Endometrium (tissue), 2 donors: ENCODE measurements around the gene LCN1.

Source experiments
- FAIRE-seq: peaks from 2 replicates; lab custom pipeline; 2012; peaks lifted over from hg19 to GRCh38; lab: Jason Lieb, UNC
- donor health status: control.
- donor health status: control.

The LCN1 gene

DNA sequence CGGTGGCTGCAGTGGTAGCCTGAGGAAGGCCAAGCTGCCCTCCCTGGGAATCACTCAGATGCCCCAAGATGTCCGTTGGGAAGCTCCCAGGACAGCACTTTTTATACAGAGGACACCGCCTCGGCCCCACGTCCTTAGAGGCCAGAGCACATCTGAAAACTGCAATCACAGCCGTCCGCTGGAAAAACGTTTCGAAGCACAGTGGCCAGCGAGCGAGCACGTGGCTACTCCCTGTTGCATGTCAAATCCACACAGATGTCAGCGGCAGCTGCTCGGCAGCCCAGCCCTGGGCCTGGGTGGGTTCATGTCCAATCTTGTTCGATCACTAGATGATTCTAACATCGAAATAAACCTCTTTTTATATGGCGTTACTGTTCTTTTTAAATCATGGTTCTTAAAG, 32.7 kb upstream of the LCN1 start:
- FAIRE-seq, result no peak

DNA sequence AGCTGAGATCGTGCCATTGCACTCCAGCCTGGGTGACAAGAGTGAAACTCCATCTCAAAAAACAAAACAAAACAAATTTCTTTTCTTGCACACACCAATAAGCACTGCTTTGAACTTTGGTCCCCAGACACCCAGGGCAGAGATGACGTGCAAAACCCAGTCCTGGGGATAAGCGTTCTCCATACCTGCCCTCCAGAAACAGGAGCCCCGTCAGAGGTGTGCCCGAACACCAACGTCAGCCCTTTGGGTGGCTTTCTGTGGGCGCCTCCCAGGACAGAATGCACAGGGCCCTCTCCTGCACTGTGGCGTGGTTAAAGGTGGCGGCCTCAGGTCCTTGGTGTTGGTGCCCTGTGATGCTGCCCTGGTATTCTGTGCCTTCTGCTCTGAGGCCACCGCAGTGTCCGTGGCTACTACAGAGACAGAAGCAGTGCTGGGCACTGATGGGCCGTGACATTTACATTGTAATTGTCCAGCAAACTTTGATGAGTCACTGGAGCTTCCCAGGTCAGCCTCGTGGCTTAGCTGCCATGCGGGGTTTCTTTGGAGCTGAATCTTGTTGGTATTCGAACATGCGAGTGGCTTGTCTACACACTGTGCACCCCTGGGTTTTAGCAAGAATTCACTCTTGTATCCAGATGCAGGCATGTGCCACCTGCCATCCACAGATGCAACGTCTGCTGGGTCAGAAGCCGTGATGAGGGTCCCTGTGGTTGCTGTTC, 31.9 kb upstream of the LCN1 start:
- FAIRE-seq, result no peak

DNA sequence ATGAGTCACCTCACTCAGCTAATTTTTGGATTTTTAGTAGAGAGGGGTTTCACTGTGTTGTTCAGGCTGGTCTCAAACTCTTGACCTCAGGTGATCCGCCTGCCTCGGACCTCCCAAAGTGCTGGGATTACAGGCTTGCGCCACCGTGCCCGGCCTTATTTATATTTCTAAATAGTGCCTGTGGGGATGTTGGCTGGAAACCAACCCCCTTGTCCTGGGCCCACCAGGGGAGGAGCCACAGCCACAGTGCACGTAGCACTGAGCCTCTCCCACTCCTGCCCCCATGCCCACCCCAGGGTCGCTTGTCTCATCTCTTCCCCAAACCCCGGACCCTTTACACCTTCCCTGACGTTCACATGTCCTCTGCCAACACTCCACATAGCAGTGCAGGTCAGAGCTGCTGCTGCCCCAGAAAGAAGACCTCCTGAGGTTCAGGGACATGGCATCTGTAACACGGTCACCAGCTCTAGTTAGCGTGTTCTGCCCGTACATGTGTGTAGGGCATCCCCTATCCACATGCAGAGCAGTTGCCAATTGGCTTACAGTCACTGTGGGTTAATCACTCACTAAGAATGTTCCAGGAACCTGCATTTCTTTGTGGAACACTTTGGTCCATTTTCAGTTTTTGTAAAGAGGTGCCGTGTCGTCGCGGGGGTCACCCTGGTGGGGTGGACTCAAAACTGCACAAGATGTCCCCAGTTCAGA, 30.9 kb upstream of the LCN1 start:
- no peak for FAIRE-seq

DNA sequence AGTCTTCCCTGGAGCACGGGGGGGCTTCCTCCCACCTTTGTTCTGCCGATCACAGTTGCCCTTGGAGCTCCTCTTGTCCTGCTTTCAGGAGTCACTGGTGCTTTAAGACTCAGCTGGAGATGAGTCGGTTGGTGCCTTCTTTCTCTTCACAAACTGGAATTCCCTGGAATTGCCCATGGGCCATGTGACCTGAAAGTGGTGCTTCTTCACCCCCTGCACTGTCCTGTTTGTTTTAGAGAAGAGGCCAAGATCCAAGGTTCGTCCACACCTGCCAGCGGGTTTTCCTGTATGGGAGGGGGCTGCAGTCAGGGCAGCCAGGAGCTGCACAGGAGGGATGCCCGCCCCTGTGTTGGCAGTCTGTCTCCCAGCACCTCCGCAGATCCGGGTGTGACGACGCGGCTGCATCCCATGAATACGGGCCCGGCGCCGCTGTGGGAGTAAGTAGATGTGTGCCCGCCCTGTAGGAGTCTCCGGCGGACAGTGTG, 30.2 kb upstream of the LCN1 start:
- no peak for FAIRE-seq

DNA sequence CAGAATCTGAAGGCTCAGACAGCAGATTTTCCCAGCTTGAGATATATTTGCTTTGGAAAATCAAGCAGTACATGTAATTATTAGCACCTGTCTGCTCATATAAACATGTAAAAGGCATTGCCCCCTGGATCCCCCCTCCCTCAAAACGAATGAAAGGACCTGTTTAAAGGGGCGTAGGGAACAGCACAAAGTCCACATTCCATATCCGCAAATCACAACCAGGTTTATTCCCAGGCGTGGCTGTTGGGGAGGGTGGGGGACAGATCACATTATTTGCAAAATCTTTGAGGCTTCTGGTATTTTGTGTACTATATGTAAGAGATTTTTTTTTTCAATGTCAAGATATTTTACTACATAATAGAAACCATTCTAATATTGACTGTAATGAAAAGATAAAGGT, 29.5 kb upstream of the LCN1 start:
- no peak for FAIRE-seq

- no peak for FAIRE-seq
These were observed 28.2 kb upstream of the LCN1 start for GRCh38 chr9:135492886-135493669.

- no peak for FAIRE-seq
These were observed 26.3 kb upstream of the LCN1 start for GRCh38 chr9:135494791-135495559.

GRCh38 chr9:135498381-135499126, 22.7 kb upstream of the LCN1 start:
- FAIRE-seq, result no peak

DNA sequence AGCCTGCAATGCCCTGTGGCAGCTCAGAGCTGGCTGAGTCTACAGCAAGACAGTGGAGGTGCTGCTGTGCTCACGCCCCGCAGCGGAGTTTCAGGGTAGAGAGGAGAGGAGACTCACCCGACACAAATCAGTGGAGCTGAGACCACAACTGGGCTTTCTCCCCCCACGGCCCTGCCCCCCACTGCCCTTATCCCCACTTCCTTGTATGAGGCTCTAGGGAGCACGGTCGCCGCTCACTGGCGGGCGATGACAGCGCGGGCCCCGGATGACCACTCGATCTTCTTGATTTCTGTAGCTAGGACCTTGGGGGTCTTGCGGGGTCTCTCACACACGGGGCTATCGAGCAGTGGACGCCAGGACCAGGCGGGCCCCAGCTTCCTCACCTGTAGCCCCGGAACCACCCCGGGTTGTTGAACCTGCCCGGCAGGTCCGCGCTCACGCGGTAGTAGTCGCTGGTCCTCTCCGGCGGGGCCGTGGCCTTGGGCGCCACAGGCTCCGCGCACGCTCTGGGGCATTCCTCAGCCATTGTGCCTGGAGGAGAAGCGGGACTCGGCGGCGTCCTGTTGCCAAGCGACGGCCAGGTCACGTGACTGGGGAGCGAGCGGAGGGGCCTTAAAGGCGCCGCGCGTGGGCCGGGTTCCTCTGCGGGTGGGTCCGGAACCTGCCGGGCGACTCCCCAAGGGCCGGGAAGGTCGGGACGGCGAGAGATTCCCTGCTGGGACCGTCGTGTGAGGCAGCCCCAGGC, 21.7 kb upstream of the LCN1 start:
- no peak for FAIRE-seq

DNA sequence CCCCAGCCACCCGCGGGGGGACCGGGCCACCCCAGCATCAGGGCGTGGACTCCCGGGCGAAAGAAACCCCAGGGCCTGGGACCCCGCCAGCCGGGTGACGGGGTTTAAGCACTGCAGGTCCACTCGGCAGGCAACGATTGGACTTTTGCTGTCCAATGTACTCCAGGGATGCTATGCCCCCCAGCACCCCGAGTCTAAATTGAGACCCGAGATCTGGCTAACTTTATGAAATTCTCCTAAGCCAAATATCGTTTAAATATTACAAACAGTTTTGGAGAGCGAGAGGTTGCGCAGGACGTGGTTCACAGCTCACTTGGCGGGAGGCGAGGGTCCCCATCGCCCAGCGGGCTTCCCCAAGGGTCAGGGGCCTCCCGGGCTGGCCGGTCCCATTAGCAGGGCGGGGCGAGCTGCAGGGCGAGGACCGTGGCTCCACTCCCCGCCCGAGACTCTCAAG, 21.1 kb upstream of the LCN1 start:
- no peak for FAIRE-seq

GRCh38 chr9:135500525-135501260, 20.5 kb upstream of the LCN1 start, which contains the start of gene MRPS2:
Gene MRPS2 (plus strand): TSS chr9:135500682. CDS start chr9:135500711, 29 bp downstream.
- no peak for FAIRE-seq

GRCh38 chr9:135501261-135502167, 19.7 kb upstream of the LCN1 start:
- no peak for FAIRE-seq

DNA sequence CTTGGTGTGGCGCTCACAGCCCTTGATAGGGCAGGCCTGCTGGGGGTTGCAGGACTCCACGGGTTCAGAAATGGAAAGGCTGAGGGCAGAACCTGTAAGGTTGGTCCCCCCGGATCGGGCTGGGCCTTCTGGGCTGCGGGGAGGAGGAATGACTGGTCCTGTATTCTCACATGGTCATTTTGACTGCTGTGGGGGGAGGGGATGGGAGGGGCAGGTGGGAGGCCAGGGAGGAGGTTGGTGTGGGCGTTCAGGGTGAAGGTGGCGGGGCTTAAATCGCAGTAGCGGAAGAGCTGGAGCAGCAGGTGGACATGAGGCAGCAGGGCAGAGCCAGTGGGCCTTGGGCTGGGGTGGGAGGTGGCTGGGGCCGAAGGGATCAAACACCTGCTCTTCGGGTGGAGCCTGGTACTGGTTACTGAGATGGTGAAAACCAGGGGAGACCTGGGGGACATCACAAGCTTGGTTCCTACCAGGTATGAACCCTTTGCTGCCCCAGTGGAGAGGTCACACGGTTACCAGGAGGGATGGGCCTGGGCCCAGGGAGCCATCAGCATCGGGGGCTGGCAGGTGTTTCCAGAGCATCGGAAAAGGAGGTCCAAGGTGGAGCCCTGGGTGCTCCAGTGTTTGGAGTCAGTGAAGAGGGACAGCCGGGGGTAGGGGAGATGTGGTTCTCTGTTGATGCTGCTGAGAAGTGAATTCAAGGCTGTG, 18.9 kb upstream of the LCN1 start:
- no peak for FAIRE-seq

DNA sequence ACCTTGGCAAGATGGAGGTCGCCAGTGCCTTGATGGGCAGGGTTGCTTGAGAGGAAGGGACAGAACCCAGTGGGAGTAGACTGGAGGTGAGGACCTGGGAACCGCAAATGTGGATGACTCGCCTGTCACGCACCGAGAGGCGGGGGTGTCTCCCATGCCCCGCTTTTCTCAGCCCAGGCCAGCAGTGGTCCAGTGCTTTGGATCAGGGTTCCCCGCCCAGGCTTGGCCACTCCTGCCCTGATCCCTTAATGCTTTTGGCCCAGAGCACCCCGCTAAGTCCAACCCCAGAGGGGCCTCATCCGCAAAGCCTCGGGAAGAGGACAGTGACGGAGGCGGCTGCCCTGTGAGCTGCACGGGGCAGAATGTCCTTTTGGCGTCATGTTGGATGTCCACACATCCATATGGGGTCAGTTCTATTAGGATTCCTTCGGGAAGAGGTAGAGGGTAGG, 18.3 kb upstream of the LCN1 start:
- FAIRE-seq, result no peak

DNA sequence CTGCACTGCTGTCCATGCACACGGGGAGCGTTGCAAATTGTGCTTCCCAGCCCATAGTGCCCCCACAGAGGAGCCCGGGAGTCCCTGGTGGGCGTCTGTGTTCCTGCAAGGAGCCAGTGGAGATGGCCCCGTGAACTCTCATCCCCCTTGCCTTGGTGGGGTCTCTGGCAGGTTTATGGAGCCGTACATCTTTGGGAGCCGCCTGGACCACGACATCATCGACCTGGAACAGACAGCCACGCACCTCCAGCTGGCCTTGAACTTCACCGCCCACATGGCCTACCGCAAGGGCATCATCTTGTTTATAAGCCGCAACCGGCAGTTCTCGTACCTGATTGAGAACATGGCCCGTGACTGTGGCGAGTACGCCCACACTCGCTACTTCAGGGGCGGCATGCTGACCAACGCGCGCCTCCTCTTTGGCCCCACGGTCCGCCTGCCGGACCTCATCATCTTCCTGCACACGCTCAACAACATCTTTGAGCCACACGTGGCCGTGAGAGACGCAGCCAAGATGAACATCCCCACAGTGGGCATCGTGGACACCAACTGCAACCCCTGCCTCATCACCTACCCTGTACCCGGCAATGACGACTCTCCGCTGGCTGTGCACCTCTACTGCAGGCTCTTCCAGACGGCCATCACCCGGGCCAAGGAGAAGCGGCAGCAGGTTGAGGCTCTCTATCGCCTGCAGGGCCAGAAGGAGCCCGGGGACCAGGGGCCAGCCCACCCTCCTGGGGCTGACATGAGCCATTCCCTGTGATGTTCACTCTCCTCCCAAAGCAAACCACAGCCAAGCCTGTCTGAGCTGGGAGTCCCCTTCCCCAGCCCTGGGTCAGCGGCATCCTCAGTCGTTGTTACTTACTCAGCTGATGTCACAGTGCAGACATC, 17.6 kb upstream of the LCN1 start:
- no peak for FAIRE-seq

DNA sequence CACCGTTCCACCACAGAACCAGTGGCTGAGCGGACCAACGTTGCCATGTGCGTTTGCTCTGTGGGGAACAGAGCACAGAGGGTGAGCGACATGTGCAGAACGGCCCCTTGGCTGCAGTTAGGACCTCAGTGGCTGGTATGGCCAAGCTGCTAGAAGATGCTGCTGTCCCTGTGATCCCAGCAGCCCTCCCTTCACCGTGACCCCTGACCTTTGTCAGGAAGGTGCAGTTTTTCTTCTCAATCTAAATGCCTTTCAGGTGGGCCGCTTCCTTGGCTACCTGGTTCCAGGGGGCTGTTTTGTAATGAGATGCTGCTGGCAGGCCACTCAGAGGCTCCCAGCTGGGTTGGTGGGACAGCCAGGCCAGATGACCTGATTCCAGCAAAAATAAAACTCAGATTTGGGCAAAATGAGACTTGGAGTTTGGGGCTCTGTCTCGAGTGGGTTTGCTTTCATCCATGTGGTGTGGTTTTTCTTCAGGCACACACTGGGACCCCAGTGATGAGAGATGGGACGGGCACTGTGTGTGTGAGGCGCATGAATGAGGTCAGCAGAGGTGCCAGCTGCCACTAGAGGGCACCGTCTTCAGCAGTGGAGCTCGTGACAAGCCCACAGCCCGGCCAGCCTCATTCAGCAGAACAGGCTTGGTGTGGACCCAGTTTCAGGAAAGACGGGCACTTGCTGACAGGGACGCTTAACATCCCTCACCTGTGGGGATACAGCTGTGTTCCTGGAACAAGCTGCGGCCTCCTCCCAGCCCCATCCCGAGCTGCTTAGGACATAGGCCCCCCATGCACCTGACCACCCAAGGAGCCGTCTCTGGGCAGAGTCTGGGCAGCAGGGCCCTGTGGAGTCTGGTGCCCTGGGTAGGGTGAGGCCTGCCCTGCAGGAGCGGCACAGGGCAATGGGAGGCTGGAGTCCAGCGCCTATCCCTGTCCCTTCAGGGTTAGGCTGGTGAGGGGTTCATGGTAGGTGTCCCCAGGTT, 16.7 kb upstream of the LCN1 start:
- FAIRE-seq, result no peak
